OCI-LY1 (cell line): ENCODE results near the gene CCL13.

Experiments used
- H2AFZ ChIP-seq: fragments of 200-600 bp; sonication (generic), shearing (Covaris generic); 2 replicates; pipeline ENCODE4 v1.6.0; 2014; ENCODE audit warnings: antibody characterized with exemption, mild to moderate bottlenecking, low read length
- H3F3A ChIP-seq: fragments of 200-600 bp; sonication (generic), shearing (Covaris generic); 2 replicates; pipeline ENCODE4 v1.6.0; 2014; ENCODE audit warnings: mild to moderate bottlenecking, antibody characterized with exemption, low read length, moderate library complexity; ENCODE audit not compliant: insufficient read depth
- H3K27ac ChIP-seq: fragments of 200-600 bp; sonication (generic); 2 replicates; pipeline ENCODE4 v1.5.1; 2014; ENCODE audit warnings: low read length, mixed run types, mild to moderate bottlenecking, low read depth; ENCODE audit not compliant: poor library complexity, severe bottlenecking
- H3K27me3 ChIP-seq: fragments of 200-600 bp; sonication (generic); 2 replicates; pipeline ENCODE4 v1.6.0; 2014; ENCODE audit warnings: antibody characterized with exemption, mild to moderate bottlenecking, low read length, moderate library complexity; ENCODE audit not compliant: insufficient read depth
- H3K36me3 ChIP-seq: fragments of 200-600 bp; sonication (generic); 2 replicates; pipeline ENCODE4 v1.6.1; 2014; ENCODE audit warnings: mild to moderate bottlenecking, antibody characterized with exemption, low read length, moderate library complexity, mixed read lengths; ENCODE audit not compliant: insufficient read depth
- H3K4me1 ChIP-seq: fragments of 200-600 bp; sonication (generic); 2 replicates; pipeline ENCODE4 v1.5.1; 2014; ENCODE audit warnings: mild to moderate bottlenecking, low read length, moderate library complexity; ENCODE audit not compliant: insufficient read depth, severe bottlenecking
- H3K4me2 ChIP-seq: fragments of 200-600 bp; sonication (generic), shearing (Covaris generic); 2 replicates; pipeline ENCODE4 v1.6.1; 2014; ENCODE audit warnings: low read length
- H3K4me3 ChIP-seq: fragments of 200-600 bp; sonication (generic); 2 replicates; pipeline ENCODE4 v1.5.1; 2014; ENCODE audit warnings: low read length, low read depth, mild to moderate bottlenecking, mixed read lengths; ENCODE audit not compliant: poor library complexity, severe bottlenecking
- H3K79me2 ChIP-seq: fragments of 200-600 bp; shearing (Covaris generic); 2 replicates; pipeline ENCODE4 v1.6.1; 2016; ENCODE audit warnings: mixed run types, low read length, mixed read lengths; ENCODE audit not compliant: insufficient read depth
- H3K9ac ChIP-seq: fragments of 200-600 bp; sonication (generic), shearing (Covaris generic); 2 replicates; pipeline ENCODE4 v1.6.1; 2014; ENCODE audit warnings: mild to moderate bottlenecking, low read length, mixed read lengths
- H3K9me2 ChIP-seq: fragments of 200-600 bp; sonication (generic), shearing (Covaris generic); 2 replicates; pipeline ENCODE4 v1.6.1; 2014; ENCODE audit warnings: low read depth, mild to moderate bottlenecking, low read length, mixed read lengths
- H3K9me3 ChIP-seq: fragments of 200-600 bp; shearing (Covaris generic); 2 replicates; pipeline ENCODE4 v1.6.1; 2014; ENCODE audit warnings: low read length, mixed read lengths
- H4K20me1 ChIP-seq: fragments of 200-600 bp; sonication (generic), shearing (Covaris generic); 2 replicates; pipeline ENCODE4 v1.6.0; 2016; ENCODE audit warnings: mild to moderate bottlenecking, low read length; ENCODE audit not compliant: insufficient read depth
- EZH2 ChIP-seq: fragments of 200-600 bp; sonication (generic), shearing (Covaris generic); IDR thresholded peaks from 2 replicates; pipeline ENCODE4 v1.8.0; 2017; ENCODE audit warnings: borderline replicate concordance, mixed run types, mild to moderate bottlenecking, antibody characterized with exemption, low read length, moderate library complexity, mixed read lengths
- TF ChIP-seq, protein P1 (sequence below): fragments of 200-600 bp; sonication (generic), shearing (Covaris generic); IDR thresholded peaks from 2 replicates; pipeline ENCODE4 v1.5.1; 2017; ENCODE audit warnings: mild to moderate bottlenecking, antibody characterized with exemption, low read length, moderate library complexity, mixed read lengths

CCL13 gene

DNA sequence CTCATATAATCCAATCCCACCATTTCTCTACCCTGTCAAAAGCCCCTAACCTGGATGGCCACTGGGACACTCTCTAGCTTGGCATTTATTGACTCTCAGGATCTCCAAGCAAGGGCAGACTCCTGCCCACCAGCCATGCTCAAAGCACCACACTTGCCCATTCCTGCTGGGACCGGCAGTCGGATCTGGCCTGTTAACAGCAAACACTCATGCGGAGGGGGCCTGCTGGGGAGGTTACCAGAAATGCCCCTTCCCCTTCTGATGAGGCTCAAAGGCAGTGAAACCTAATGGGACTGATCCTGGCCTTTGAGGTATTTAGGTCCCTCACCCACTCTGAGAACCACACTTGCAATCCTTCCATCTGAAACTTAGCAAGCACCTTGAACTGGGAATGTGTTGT, 13.3 kb downstream of the CCL13 start:
- H3K9ac ChIP-seq: no peak overlapping the region
- H3K79me2 ChIP-seq: no peaks in the 10 kb centered on the region
- H3K9me3 ChIP-seq: no peaks in the 10 kb centered on the region
- H3K36me3 ChIP-seq: no peaks in the 10 kb centered on the region
- H3K4me2 ChIP-seq: no peak overlapping the region
- H3K27me3 ChIP-seq: no peaks in the 10 kb centered on the region
- no peaks in the 10 kb centered on the region for H3K4me1 ChIP-seq
- no peaks in the 10 kb centered on the region for H3K9me2 ChIP-seq
- TF ChIP-seq, protein P1, sequence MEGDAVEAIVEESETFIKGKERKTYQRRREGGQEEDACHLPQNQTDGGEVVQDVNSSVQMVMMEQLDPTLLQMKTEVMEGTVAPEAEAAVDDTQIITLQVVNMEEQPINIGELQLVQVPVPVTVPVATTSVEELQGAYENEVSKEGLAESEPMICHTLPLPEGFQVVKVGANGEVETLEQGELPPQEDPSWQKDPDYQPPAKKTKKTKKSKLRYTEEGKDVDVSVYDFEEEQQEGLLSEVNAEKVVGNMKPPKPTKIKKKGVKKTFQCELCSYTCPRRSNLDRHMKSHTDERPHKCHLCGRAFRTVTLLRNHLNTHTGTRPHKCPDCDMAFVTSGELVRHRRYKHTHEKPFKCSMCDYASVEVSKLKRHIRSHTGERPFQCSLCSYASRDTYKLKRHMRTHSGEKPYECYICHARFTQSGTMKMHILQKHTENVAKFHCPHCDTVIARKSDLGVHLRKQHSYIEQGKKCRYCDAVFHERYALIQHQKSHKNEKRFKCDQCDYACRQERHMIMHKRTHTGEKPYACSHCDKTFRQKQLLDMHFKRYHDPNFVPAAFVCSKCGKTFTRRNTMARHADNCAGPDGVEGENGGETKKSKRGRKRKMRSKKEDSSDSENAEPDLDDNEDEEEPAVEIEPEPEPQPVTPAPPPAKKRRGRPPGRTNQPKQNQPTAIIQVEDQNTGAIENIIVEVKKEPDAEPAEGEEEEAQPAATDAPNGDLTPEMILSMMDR: no peak
- no peak for TF ChIP-seq EZH2
- no peak overlapping the region for H3K27ac ChIP-seq
- H4K20me1 ChIP-seq: no peaks in the 10 kb centered on the region
- H2AFZ ChIP-seq: no peak overlapping the region
- H3K4me3 ChIP-seq: no peak overlapping the region
- H3F3A ChIP-seq: no peaks in the 10 kb centered on the region

DNA sequence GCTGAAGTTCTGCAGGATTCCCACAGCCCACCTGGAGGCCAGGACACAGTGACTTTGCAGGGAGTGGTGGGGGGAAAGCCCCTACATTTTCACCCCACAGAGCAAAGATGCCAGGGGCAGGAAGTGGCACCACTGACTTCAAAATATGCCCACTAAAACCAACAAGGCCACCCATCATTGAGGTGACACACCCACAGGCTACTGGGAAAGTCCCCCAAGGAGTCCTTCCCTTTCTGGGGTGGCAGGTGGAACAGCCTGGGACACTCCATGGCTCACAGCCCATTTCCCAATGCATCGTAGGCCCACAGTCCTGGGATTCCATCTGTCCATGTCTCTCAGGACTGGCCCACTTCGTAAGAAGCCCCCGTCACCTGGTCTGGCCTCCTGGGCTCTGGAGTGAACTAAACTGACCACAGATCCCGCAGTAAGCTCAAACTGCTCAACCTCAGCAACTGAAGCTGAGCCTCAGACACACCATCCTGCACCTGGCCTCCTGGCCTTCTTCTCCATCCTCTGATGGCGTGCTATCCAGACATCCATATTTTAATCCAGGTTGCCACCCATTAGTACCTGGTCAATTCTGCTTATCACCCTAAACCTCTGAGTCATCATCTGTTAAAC, 14.2 kb downstream of the CCL13 start:
- Histone ChIP-seq H2AFZ (no peak overlapping the region), H3K27ac (no peak overlapping the region), H4K20me1 (no peaks in the 10 kb centered on the region), H3K9ac (no peak overlapping the region), H3K27me3 (no peaks in the 10 kb centered on the region), H3K79me2 (no peaks in the 10 kb centered on the region), H3F3A (no peaks in the 10 kb centered on the region), H3K4me2 (no peak overlapping the region), H3K9me3 (no peaks in the 10 kb centered on the region), H3K4me1 (no peaks in the 10 kb centered on the region), H3K9me2 (no peaks in the 10 kb centered on the region), H3K36me3 (no peaks in the 10 kb centered on the region), H3K4me3 (no peak overlapping the region)
- no peak for TF ChIP-seq EZH2
- TF ChIP-seq, protein P1: no peak

DNA sequence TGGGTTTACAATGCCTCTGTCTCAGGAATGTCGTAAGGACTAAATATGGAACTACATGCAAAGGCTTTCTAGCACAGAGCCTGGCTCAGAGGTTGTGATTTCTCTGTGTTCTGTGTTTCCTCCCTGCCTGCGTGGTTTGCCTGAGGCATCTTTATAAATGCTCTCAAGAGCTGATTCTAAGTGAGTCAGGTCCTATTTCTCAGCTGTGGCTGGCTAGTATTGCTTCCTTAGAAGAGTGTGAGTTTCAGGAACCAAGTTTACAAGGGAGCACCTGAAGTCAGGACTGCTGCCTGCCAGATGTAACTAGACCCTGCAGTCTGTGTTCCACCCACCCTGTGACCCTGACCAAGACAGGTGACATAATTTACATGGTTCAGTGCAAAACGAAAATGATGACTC, 14.7 kb downstream of the CCL13 start:
- no peaks in the 10 kb centered on the region for H3K9me3 ChIP-seq
- H2AFZ ChIP-seq: no peak overlapping the region
- H3K4me1 ChIP-seq: no peaks in the 10 kb centered on the region
- no peaks in the 10 kb centered on the region for H3K79me2 ChIP-seq
- no peaks in the 10 kb centered on the region for H3K36me3 ChIP-seq
- no peak overlapping the region for H3K4me2 ChIP-seq
- H3F3A ChIP-seq: no peaks in the 10 kb centered on the region
- no peak overlapping the region for H3K27ac ChIP-seq
- H3K9me2 ChIP-seq: no peaks in the 10 kb centered on the region
- no peaks in the 10 kb centered on the region for H4K20me1 ChIP-seq
- H3K9ac ChIP-seq: no peak overlapping the region
- no peak overlapping the region for H3K4me3 ChIP-seq
- TF ChIP-seq, protein P1: no peak
- TF ChIP-seq EZH2: no peak
- H3K27me3 ChIP-seq: no peaks in the 10 kb centered on the region
